Breast epithelium (tissue), 4 donors: ENCODE measurements around the gene LNX1. TPM values are rescaled to one million over a fixed set of nuclear protein-coding genes. Genes with fewer than 3 reads are reported as not detected.
A peak's percentile ranks its signal among the peaks of the same experiment; 100 is the strongest.

Source experiments
- DNase-seq, 2 donors: peaks; one replicate each; pipeline ENCODE4 v3.0.0-alpha.2; 2019; ENCODE audit warnings: low spot score in 2 of 2
- H3K27ac ChIP-seq, 2 donors: fragments of 200-600 bp; sonication (generic) in 1 of 2; one replicate each; pipeline ENCODE4 v1.5.1; 2016 to 2019; ENCODE audit warnings: mild to moderate bottlenecking in 1 of 2
- H3K27me3 ChIP-seq, 2 donors: fragments of 200-600 bp; sonication (generic) in 1 of 2; one replicate each; pipeline versions ENCODE4 v1.5.1 to v1.6.0; 2017 to 2019; ENCODE audit warnings: control low read depth in 1 of 2, mild to moderate bottlenecking in 1 of 2
- H3K36me3 ChIP-seq: fragments of 200-600 bp; one replicate; pipeline ENCODE4 v1.5.1; 2019
- H3K4me1 ChIP-seq, 2 donors: fragments of 200-600 bp; sonication (generic); one replicate each; pipeline ENCODE4 v1.5.1; 2016 to 2019; ENCODE audit warnings: control low read depth in 1 of 2
- H3K4me3 ChIP-seq, 3 donors: fragments of 200-600 bp; sonication (generic); 1 replicate in 2 of 3; 2 replicates in 1 of 3; pipeline ENCODE4 v1.5.1; 2016 to 2019; ENCODE audit warnings: mild to moderate bottlenecking in 3 of 3, moderate library complexity in 2 of 3
- H3K9me3 ChIP-seq, 2 donors: fragments of 200-600 bp; sonication (generic) in 1 of 2; one replicate each; pipeline ENCODE4 v1.5.1; 2016 to 2019; ENCODE audit warnings: control low read depth in 1 of 2
- CTCF ChIP-seq, 3 donors: fragments of 450-650 bp; IDR thresholded peaks; one replicate each; pipeline ENCODE4 v1.5.1; 2016 to 2017; ENCODE audit warnings: antibody characterized with exemption in 3 of 3, mild to moderate bottlenecking in 3 of 3, moderate library complexity in 3 of 3
- POLR2A ChIP-seq: fragments of 450-650 bp; IDR thresholded peaks from one replicate; pipeline ENCODE4 v1.6.1; 2016; ENCODE audit warnings: antibody characterized with exemption, mild to moderate bottlenecking, moderate library complexity
- POLR2AphosphoS5 ChIP-seq, 3 donors: sonication (generic); formaldehyde crosslinking; IDR thresholded peaks; one replicate each; pipeline ENCODE4 v1.6.1; 2017; ENCODE audit warnings: antibody characterized with exemption in 3 of 3
- intact Hi-C: fragments of 100-400 bp; cut with DNase I; formaldehyde crosslinking; loops from one replicate; pipeline ENCODE4 v1.15.1; 2023; ENCODE audit warnings: low total_unique reads
- total RNA-seq, 3 donors: library from RNA; depleted of rRNA; stranded (reverse); fragments of >200 nt; gene quantifications; one replicate each; pipeline ENCODE4 v1.1.0, GENCODE V29; 2016

LNX1 gene
- total RNA-seq, 3 donors from 2014 or later = 19.7 to 22.6 (median 22.5) TPM

GRCh38 chr4:53505947-53506346, 85.3 kb downstream of the LNX1 start:
- H3K27ac ChIP-seq = no peak overlapping the region
- H3K27me3 ChIP-seq = no peaks in the 10 kb centered on the region
- H3K36me3 ChIP-seq = no peaks in the 10 kb centered on the region
- H3K4me3 ChIP-seq = no peak overlapping the region
- DNase-seq = no peak
- intact Hi-C loops = no loop called here
- TF ChIP-seq CTCF (IDR thresholded peaks at IDR 0.05) (no peak), POLR2AphosphoS5 (IDR thresholded peaks at IDR 0.05) (no peak), POLR2A (no peak)
- H3K9me3 ChIP-seq = no peaks in the 10 kb centered on the region
- no peaks in the 10 kb centered on the region for H3K4me1 ChIP-seq

- Histone ChIP-seq H3K4me1 (peaks cover 0 to 13% of the 10 kb centered on the region in 2 donors), H3K9me3 (no peaks in the 10 kb centered on the region), H3K4me3 (no peak overlapping the region), H3K27me3 (no peaks in the 10 kb centered on the region), H3K27ac (no peak overlapping the region), H3K36me3 (no peaks in the 10 kb centered on the region)
- no peak for DNase-seq
- no peak for TF ChIP-seq CTCF (IDR thresholded peaks at IDR 0.05)
- TF ChIP-seq POLR2A = no peak
- TF ChIP-seq POLR2AphosphoS5 (IDR thresholded peaks at IDR 0.05) = no peak
- intact Hi-C loops = no loop called here
Observed at GRCh38 chr4:53502094-53502493, 89.2 kb downstream of the LNX1 start.

GRCh38 chr4:53501561-53501960, 89.7 kb downstream of the LNX1 start:
- TF ChIP-seq POLR2AphosphoS5 (IDR thresholded peaks at IDR 0.05) (no peak), CTCF (IDR thresholded peaks at IDR 0.05) (no peak)
- Histone ChIP-seq H3K27ac (no peak overlapping the region), H3K36me3 (no peaks in the 10 kb centered on the region), H3K9me3 (no peaks in the 10 kb centered on the region), H3K4me1 (peaks cover 0 to 18% of the 10 kb centered on the region in 2 donors), H3K4me3 (no peak overlapping the region), H3K27me3 (no peaks in the 10 kb centered on the region)
- intact Hi-C loops = no loop called here
- DNase-seq = no peak

GRCh38 chr4:53500546-53500945, 90.7 kb downstream of the LNX1 start:
- no peaks in the 10 kb centered on the region for H3K27me3 ChIP-seq
- peaks cover 0 to 18% of the 10 kb centered on the region in 2 donors for H3K4me1 ChIP-seq
- H3K4me3 ChIP-seq = no peak overlapping the region
- no peak overlapping the region for H3K27ac ChIP-seq
- TF ChIP-seq POLR2A (no peak), CTCF (IDR thresholded peaks at IDR 0.05) (no peak), POLR2AphosphoS5 (IDR thresholded peaks at IDR 0.05) (no peak)
- intact Hi-C loops = no loop called here
- no peak for DNase-seq
- no peaks in the 10 kb centered on the region for H3K9me3 ChIP-seq
- no peaks in the 10 kb centered on the region for H3K36me3 ChIP-seq

- H3K4me3 ChIP-seq = no peak overlapping the region
- intact Hi-C loops = loop anchor here (10.0 kb wide), 1 partner anchor 715 kb away; no protein-coding TSS in a partner anchor
- no peak for DNase-seq
- H3K27me3 ChIP-seq = no peaks in the 10 kb centered on the region
- H3K36me3 ChIP-seq = no peaks in the 10 kb centered on the region
- H3K27ac ChIP-seq = peak overlapping the region in 1 of 2 donors; percentile 38
- TF ChIP-seq CTCF (IDR thresholded peaks at IDR 0.05) = no peak
- no peak for TF ChIP-seq POLR2A
- no peak for TF ChIP-seq POLR2AphosphoS5 (IDR thresholded peaks at IDR 0.05)
- H3K4me1 ChIP-seq = peaks cover 0 to 18% of the 10 kb centered on the region in 2 donors
- no peaks in the 10 kb centered on the region for H3K9me3 ChIP-seq
Observed at GRCh38 chr4:53499791-53500190, 91.5 kb downstream of the LNX1 start.
